Prostate gland (tissue), 2 donors: ENCODE measurements around the gene NDUFA1. TPM values are rescaled to one million over a fixed set of nuclear protein-coding genes. Genes with fewer than 3 reads are reported as not detected.
"Not testable (repeated sequence)": the region's sequence is repeated elsewhere in the genome, so short reads cannot be mapped to it uniquely, and the experiment has no call there.

Source experiments
- DNase-seq: peaks from one replicate; pipeline ENCODE4 v3.0.0-alpha.2; 2019; ENCODE audit warnings: low spot score
- H3K27ac ChIP-seq, 2 donors: fragments of 200-600 bp; sonication (generic); 2 replicates each; pipeline ENCODE4 v1.5.1; 2017 to 2019
- H3K27me3 ChIP-seq: fragments of 200-600 bp; sonication (generic); replicated peaks from 2 replicates; pipeline ENCODE4 v1.5.1; 2019; ENCODE audit not compliant: insufficient read depth
- H3K36me3 ChIP-seq, 2 donors: fragments of 200-600 bp; sonication (generic); 1 replicate in 1 of 2; 2 replicates in 1 of 2; pipeline versions ENCODE4 v1.5.1 to v1.8.1; 2017 to 2019
- H3K4me1 ChIP-seq: fragments of 200-600 bp; sonication (generic); replicated peaks from 2 replicates; pipeline ENCODE4 v1.5.1; 2019
- H3K4me3 ChIP-seq, 2 donors: fragments of 200-600 bp; sonication (generic); 2 replicates each; pipeline ENCODE4 v1.5.1; 2017 to 2019
- H3K9me3 ChIP-seq: fragments of 200-600 bp; sonication (generic); 2 replicates; pipeline ENCODE4 v1.5.1; 2017
- POLR2A ChIP-seq: fragments of 450-650 bp; IDR thresholded peaks from one replicate; pipeline ENCODE4 v1.6.1; 2016; ENCODE audit warnings: antibody characterized with exemption, mild to moderate bottlenecking
- POLR2AphosphoS5 ChIP-seq: sonication (generic); formaldehyde crosslinking; IDR thresholded peaks from one replicate; pipeline ENCODE4 v1.6.1; 2017; ENCODE audit warnings: antibody characterized with exemption
- whole genome bisulfite sequencing: methylation state at CpG from one replicate; pipeline ENCODE4 v1.1.5; 2018; 5-methylcytosine and 5-hydroxymethylcytosine counted together
- intact Hi-C: fragments of 100-400 bp; cut with DNase I; formaldehyde crosslinking; loops from one replicate; pipeline ENCODE4 v1.14.2; 2022
- total RNA-seq, 2 donors: library from RNA; depleted of rRNA; stranded (reverse); fragments of >200 nt; gene quantifications; one replicate each; pipeline ENCODE4 v1.1.0, GENCODE V29; 2016
- TF ChIP-seq, protein P1 (sequence below), 4 experiments: fragments of 200-600 bp in 2 of 4; fragments of 450-650 bp in 2 of 4; sonication (generic) in 2 of 4; IDR thresholded peaks; 1 replicate in 3 of 4; 2 replicates in 1 of 4; pipeline ENCODE4 v1.5.1; 2016 to 2019; ENCODE audit warnings: antibody characterized with exemption in 4 of 4, mild to moderate bottlenecking in 2 of 4, moderate library complexity in 2 of 4

The NDUFA1 gene
- total RNA-seq, 2 donors from 2014 or later, result 54.6 to 96.5 TPM

- H3K9me3 ChIP-seq, intact Hi-C loops, H3K27me3 ChIP-seq, H3K27ac ChIP-seq, DNase-seq, H3K36me3 ChIP-seq, H3K4me3 ChIP-seq, H3K4me1 ChIP-seq: not testable (repeated sequence)
- 60% methylated on average over 16 of the region's 16 CpGs for WGBS
Observed at GRCh38 chrX:119891961-119892692, 20.5 kb downstream of the NDUFA1 start.

- H3K27me3 ChIP-seq, result no peaks in the 10 kb centered on the region
- H3K4me3 ChIP-seq, result no peak within 1 kb of the TSS
- no peaks in the 10 kb centered on the region for H3K36me3 ChIP-seq
- 71% methylated on average over 1 of the region's 4 CpGs for WGBS
- H3K9me3 ChIP-seq, result no peaks in the 10 kb centered on the region
- no peak within 1 kb of the TSS for H3K27ac ChIP-seq
- TF ChIP-seq, protein P1, sequence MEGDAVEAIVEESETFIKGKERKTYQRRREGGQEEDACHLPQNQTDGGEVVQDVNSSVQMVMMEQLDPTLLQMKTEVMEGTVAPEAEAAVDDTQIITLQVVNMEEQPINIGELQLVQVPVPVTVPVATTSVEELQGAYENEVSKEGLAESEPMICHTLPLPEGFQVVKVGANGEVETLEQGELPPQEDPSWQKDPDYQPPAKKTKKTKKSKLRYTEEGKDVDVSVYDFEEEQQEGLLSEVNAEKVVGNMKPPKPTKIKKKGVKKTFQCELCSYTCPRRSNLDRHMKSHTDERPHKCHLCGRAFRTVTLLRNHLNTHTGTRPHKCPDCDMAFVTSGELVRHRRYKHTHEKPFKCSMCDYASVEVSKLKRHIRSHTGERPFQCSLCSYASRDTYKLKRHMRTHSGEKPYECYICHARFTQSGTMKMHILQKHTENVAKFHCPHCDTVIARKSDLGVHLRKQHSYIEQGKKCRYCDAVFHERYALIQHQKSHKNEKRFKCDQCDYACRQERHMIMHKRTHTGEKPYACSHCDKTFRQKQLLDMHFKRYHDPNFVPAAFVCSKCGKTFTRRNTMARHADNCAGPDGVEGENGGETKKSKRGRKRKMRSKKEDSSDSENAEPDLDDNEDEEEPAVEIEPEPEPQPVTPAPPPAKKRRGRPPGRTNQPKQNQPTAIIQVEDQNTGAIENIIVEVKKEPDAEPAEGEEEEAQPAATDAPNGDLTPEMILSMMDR (IDR thresholded peaks at IDR 0.05), result no peak
- TF ChIP-seq POLR2AphosphoS5 (no peak), POLR2A (no peak)
- DNase-seq, result no peak
- intact Hi-C loops, result no loop called here
- H3K4me1 ChIP-seq, result no peaks in the 10 kb centered on the region
Observed at GRCh38 chrX:119895843-119896326, 24.3 kb downstream of the NDUFA1 start, which contains the start of gene AKAP14. Gene AKAP14 (plus strand): TSS chrX:119895893. CDS start chrX:119903224, 7,331 bp downstream.

- 8% methylated on average over 2 of the region's 2 CpGs for WGBS
- no peaks in the 10 kb centered on the region for H3K36me3 ChIP-seq
- TF ChIP-seq POLR2A (no peak), POLR2AphosphoS5 (no peak)
- TF ChIP-seq, protein P1 (IDR thresholded peaks at IDR 0.05), result no peak
- no peaks in the 10 kb centered on the region for H3K4me1 ChIP-seq
- H3K9me3 ChIP-seq, result no peaks in the 10 kb centered on the region
- H3K4me3 ChIP-seq, result no peak overlapping the region
- no peak for DNase-seq
- H3K27me3 ChIP-seq, result no peaks in the 10 kb centered on the region
- H3K27ac ChIP-seq, result no peak overlapping the region
- intact Hi-C loops, result no loop called here
Observed at GRCh38 chrX:119899125-119899524, 27.5 kb downstream of the NDUFA1 start.

- intact Hi-C loops, result no loop called here
- H3K27ac ChIP-seq, result no peak overlapping the region
- H3K4me1 ChIP-seq, result no peaks in the 10 kb centered on the region
- TF ChIP-seq POLR2A (no peak), POLR2AphosphoS5 (no peak)
- TF ChIP-seq, protein P1 (IDR thresholded peaks at IDR 0.05), result no peak
- no peaks in the 10 kb centered on the region for H3K9me3 ChIP-seq
- no peak overlapping the region for H3K4me3 ChIP-seq
- 67% methylated on average over 1 of the region's 1 CpG for WGBS
- no peaks in the 10 kb centered on the region for H3K36me3 ChIP-seq
- DNase-seq, result no peak
- H3K27me3 ChIP-seq, result no peaks in the 10 kb centered on the region
Observed at GRCh38 chrX:119900976-119901375, 29.3 kb downstream of the NDUFA1 start.

DNA sequence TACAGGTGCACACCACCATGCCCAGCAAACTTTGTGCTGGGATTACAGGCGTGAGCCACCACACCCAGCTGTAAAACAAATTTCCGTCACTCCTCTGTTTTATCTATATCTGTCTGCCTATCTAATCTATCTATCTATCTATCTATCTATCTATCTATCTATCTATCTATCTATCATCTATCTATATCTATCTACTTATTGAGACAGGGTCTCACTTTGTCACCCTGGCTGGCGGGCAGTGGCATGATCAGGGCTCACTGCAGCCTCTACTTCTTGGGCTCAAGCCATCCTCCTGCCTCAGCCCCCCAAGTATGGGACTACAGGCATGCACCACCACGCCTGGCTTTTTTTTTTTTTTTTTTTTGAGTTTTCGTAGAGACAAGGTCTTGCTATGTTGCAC lies 44.7 kb downstream of the NDUFA1 start:
- no peak overlapping the region for H3K4me3 ChIP-seq
- TF ChIP-seq, protein P1 (IDR thresholded peaks at IDR 0.05), result no peak
- TF ChIP-seq POLR2A (no peak), POLR2AphosphoS5 (no peak)
- no peaks in the 10 kb centered on the region for H3K27me3 ChIP-seq
- H3K27ac ChIP-seq, result no peak overlapping the region
- H3K4me1 ChIP-seq, result no peaks in the 10 kb centered on the region
- WGBS, result 96% methylated on average over 5 of the region's 5 CpGs
- DNase-seq, result no peak
- no peaks in the 10 kb centered on the region for H3K9me3 ChIP-seq
- intact Hi-C loops, result no loop called here
- no peaks in the 10 kb centered on the region for H3K36me3 ChIP-seq
